GM12891 (cell line): ENCODE results near the gene ZCCHC24.

ENCODE experiments used
- DNase-seq: peaks from one replicate; pipeline ENCODE4 v3.0.0; 2011; ENCODE audit warnings: low spot score; ENCODE audit not compliant: insufficient read length
- FAIRE-seq: peaks from 2 replicates; lab custom pipeline; 2011; peaks lifted over from hg19 to GRCh38; lab: Jason Lieb, UNC
- PAX5 ChIP-seq: IDR thresholded peaks from 2 replicates; pipeline ENCODE4 v1.6.1; 2011; ENCODE audit warnings: low read length, moderate library complexity, mild to moderate bottlenecking; ENCODE audit not compliant: insufficient read depth, severe bottlenecking
- POLR2A ChIP-seq: IDR thresholded peaks from 2 replicates; pipeline ENCODE4 v1.6.1; 2011; ENCODE audit warnings: low read depth, low read length, control low read depth
- POLR2AphosphoS5 ChIP-seq: IDR thresholded peaks from 2 replicates; pipeline ENCODE4 v1.6.1; 2011; ENCODE audit warnings: low read depth, low read length, control low read depth
- POU2F2 ChIP-seq: IDR thresholded peaks from 2 replicates; pipeline ENCODE4 v1.6.1; 2011; ENCODE audit warnings: low read depth, mild to moderate bottlenecking, control low read depth, low read length, moderate library complexity
- SPI1 ChIP-seq: IDR thresholded peaks from 2 replicates; pipeline ENCODE4 v1.6.1; 2011; ENCODE audit warnings: low read depth, low read length, control low read depth
- TAF1 ChIP-seq: IDR thresholded peaks from 2 replicates; pipeline ENCODE4 v1.6.1; 2011; ENCODE audit warnings: low read depth, low read length, control low read depth

The ZCCHC24 gene

DNA sequence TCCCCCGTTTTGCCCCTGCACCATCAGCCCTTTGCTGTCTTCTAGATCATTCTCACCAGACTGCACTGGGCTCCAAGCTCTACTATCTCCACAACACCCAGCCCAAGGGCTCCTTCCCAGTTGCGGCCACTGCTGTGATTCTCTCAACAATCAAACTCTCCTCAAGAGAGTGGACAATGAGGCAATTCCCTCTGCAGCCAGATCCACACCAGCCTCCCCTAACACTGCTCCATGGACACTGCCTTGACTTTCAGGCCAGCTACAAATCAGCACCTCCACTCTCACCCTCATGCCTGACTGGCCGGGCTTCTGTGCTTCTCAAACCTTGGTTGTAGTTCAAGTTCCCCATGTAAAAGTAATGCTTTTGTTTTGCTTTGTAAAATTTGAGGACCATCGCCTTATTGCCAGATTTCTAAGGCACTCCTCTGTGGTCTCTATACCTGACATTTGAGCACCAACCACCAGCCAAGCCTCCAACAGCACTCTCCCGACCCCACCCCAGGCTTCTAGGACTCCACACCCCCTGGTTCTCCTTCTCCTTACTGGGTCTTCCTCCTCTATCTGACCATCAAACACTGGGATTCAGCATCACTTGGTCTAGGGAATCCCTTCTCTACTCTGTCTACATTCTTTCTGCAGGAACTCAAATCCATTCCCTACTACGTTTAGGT, 52.8 kb downstream of the ZCCHC24 start:
- FAIRE-seq (no peak), DNase-seq (no peak)
- TF ChIP-seq TAF1 (no peak), PAX5 (no peak), POU2F2 (no peak), POLR2AphosphoS5 (no peak), POLR2A (no peak), SPI1 (no peak)

GRCh38 chr10:79392020-79392398, 53.4 kb downstream of the ZCCHC24 start:
- DNase-seq = no peak
- TF ChIP-seq SPI1 (no peak), PAX5 (no peak), POLR2AphosphoS5 (no peak), POLR2A (no peak), TAF1 (no peak), POU2F2 (no peak)
- FAIRE-seq = no peak

- FAIRE-seq (no peak), DNase-seq (no peak)
- no peak for TF ChIP-seq SPI1
- no peak for TF ChIP-seq PAX5
- no peak for TF ChIP-seq POLR2A
- TF ChIP-seq TAF1 = no peak
- no peak for TF ChIP-seq POLR2AphosphoS5
- no peak for TF ChIP-seq POU2F2
These were observed 54.0 kb downstream of the ZCCHC24 start for GRCh38 chr10:79391231-79392019.

DNA sequence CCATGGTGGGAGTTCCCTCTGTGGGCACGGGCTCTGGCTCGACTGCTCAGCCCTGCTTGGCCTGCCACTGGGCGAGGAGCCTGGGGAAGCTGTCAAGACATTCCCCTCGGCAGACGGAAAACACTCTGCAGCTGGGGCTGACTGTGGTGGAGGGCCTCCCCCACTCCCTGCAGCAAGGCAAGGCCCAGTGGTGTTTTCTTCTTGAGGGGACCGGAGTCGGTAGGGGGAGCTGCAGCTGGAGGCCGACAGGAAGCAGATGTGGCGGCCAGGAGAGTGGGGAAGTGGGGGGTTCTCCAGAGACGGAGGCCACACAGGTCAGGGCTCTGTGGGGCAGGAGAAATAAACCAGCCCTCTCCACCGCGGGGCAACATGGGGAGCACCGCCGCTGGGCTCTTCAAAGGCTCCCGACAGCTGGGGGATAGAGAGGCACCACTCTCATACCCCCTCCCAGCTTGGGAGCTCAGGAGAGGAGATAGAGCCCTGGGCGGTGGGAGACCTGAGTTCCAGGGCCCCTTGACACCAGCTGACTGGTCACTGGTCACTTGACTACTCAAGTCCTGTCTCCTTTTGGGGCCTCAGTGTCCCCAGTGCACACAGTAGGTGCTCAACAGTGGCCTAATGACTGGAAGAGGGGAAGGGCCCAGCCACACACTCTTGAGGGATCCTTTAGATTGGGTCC, 54.7 kb downstream of the ZCCHC24 start:
- peak; percentile 40 for FAIRE-seq
- TF ChIP-seq PAX5 (no peak), SPI1 (no peak; the same call in 1 of the 2 replicates), POLR2AphosphoS5 (no peak), TAF1 (no peak), POLR2A (no peak), POU2F2 (no peak)
- peak; percentile 64 for DNase-seq

- DNase-seq = no peak
- no peak for FAIRE-seq
- TF ChIP-seq SPI1 (no peak), POLR2A (no peak), PAX5 (no peak), TAF1 (no peak), POU2F2 (no peak), POLR2AphosphoS5 (no peak)
These were observed 55.4 kb downstream of the ZCCHC24 start for GRCh38 chr10:79390057-79390456.

GRCh38 chr10:79387974-79388850, 57.2 kb downstream of the ZCCHC24 start:
- TF ChIP-seq SPI1 (no peak), POLR2AphosphoS5 (no peak), POU2F2 (no peak), TAF1 (no peak), POLR2A (no peak), PAX5 (no peak)
- no peak for FAIRE-seq

GRCh38 chr10:79387466-79387973, 57.9 kb downstream of the ZCCHC24 start:
- peak; percentile 13 for DNase-seq
- no peak for FAIRE-seq
- no peak for TF ChIP-seq PAX5
- no peak for TF ChIP-seq POLR2AphosphoS5
- TF ChIP-seq POU2F2 = no peak
- TF ChIP-seq TAF1 = no peak
- TF ChIP-seq POLR2A = no peak
- TF ChIP-seq SPI1 = no peak

More at GRCh38 chr10:79387974-79388850, 57.2 kb downstream of the ZCCHC24 start:
- peak; percentile 4 for DNase-seq

DNA sequence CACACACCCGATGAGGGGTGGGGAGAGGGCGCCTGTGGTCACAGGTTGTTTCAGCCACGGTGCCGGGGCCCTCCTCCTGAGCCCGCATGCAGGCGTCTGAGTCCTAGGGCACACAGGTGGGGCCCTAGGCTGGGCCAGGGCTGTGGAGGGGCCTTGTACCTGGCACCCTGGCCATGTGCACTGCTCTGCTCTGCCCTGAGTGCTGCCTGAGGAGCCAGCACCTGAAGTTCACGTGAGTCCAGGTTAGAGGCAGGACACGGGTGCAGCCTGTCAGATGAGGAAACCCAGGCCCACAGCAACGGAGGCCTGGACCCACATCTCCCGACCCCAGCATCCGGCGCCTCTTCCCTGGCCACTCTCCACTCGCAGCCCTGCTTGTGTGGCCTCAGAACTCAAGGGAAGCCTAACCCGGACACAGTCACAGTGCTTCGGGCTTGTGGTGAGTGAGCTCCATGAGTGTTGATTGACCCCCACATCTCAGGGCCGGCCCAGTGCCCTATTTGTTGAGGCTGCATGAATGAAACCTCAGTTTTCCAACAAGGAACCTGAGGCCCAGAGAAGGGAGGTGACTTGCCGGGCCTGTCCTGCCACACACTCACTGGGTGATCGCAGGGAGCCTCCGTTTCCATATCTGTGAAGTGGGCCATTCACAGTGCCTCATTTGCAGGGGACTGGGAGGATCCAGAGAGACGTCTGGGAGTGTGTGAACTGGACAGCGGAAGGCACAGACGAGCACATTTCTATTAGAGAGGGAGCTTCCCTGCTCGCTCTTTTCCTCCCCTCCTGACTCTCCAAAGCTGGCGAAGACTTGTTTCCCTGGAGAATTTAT, 58.6 kb downstream of the ZCCHC24 start:
- DNase-seq = peak; percentile 25
- FAIRE-seq = no peak
- TF ChIP-seq TAF1 (no peak), SPI1 (no peak), POLR2AphosphoS5 (no peak), PAX5 (no peak)
